Esophagus muscularis mucosa (tissue), 4 donors: ENCODE data around the gene KRTAP10-11. TPM values are rescaled to one million over a fixed set of nuclear protein-coding genes. Genes with fewer than 3 reads are reported as not detected.

Experiments
- DNase-seq: peaks from one replicate; pipeline ENCODE4 v3.0.0-alpha.2; 2017; ENCODE audit errors: extremely low spot score
- H3K27ac ChIP-seq, 4 donors: fragments of 200-600 bp; sonication (generic); replicated peaks in 1 of 4; 1 replicate in 3 of 4; 2 replicates in 1 of 4; pipeline ENCODE4 v1.5.1; 2016 to 2019; ENCODE audit warnings: mild to moderate bottlenecking in 1 of 4
- H3K27me3 ChIP-seq, 4 donors: fragments of 200-600 bp; sonication (generic); one replicate each; pipeline versions ENCODE4 v1.5.1 to v1.6.0; 2016 to 2019
- H3K36me3 ChIP-seq, 4 donors: fragments of 200-600 bp; sonication (generic); one replicate each; pipeline ENCODE4 v1.5.1; 2016 to 2019
- H3K4me1 ChIP-seq, 4 donors: fragments of 200-600 bp; sonication (generic); one replicate each; pipeline ENCODE4 v1.5.1; 2016 to 2019
- H3K4me3 ChIP-seq, 4 donors: fragments of 200-600 bp; sonication (generic); 1 replicate in 2 of 4; 2 replicates in 2 of 4; pipeline ENCODE4 v1.5.1; 2016 to 2019; ENCODE audit warnings: mild to moderate bottlenecking in 4 of 4, moderate library complexity in 1 of 4
- H3K9me3 ChIP-seq, 4 donors: fragments of 200-600 bp; sonication (generic); 1 replicate in 3 of 4; 2 replicates in 1 of 4; pipeline ENCODE4 v1.5.1; 2016 to 2019
- EP300 ChIP-seq: sonication (generic); formaldehyde crosslinking; IDR thresholded peaks from one replicate; pipeline ENCODE4 v1.6.1; 2017; ENCODE audit warnings: antibody characterized with exemption
- POLR2A ChIP-seq: fragments of 450-650 bp; IDR thresholded peaks from one replicate; pipeline ENCODE4 v1.6.1; 2017; ENCODE audit warnings: antibody characterized with exemption, moderate library complexity, mild to moderate bottlenecking, low read depth
- POLR2AphosphoS5 ChIP-seq, 2 donors: sonication (generic); formaldehyde crosslinking; IDR thresholded peaks; one replicate each; pipeline ENCODE4 v1.6.1; 2017; ENCODE audit warnings: antibody characterized with exemption in 2 of 2
- WGBS: methylation state at CpG from one replicate; pipeline ENCODE4 v1.1.5; 2018; 5-methylcytosine and 5-hydroxymethylcytosine counted together
- intact Hi-C: fragments of 100-400 bp; cut with DNase I; formaldehyde crosslinking; loops from one replicate; pipeline ENCODE4 v1.15.1; 2023
- total RNA-seq, 4 donors: library from RNA; depleted of rRNA; stranded (reverse); fragments of >200 nt; gene quantifications; one replicate each; pipeline versions ENCODE4 v1.1.0 to v1.2.1, GENCODE V29; 2016
- TF ChIP-seq, protein P1 (sequence below), 3 experiments: fragments of 200-600 bp in 2 of 3; fragments of 450-650 bp in 1 of 3; sonication (generic) in 2 of 3; IDR thresholded peaks; one replicate each; pipeline ENCODE4 v1.5.1; 2017 to 2019; ENCODE audit warnings: antibody characterized with exemption in 3 of 3, mild to moderate bottlenecking in 2 of 3, moderate library complexity in 1 of 3

Gene KRTAP10-11
- total RNA-seq, 4 donors from 2014 or later: not detected

DNA sequence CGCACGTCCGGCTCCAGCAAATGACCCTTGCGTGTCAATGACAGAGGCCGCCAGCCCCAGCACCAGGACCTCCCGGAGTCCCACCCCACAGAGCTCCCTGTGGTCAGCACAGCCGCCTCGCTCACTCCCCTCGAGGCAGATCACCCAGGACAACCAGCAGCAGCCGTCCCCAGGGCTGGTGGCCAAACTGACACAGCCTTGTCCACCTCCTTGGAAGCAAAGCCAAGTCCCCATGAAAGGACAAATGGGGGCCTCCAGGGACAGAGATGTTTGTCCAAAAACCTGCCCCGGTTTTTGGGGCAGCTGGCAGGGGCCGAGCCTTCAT is 6.9 kb upstream of the KRTAP10-11 start:
- intact Hi-C loops: no loop called here
- TF ChIP-seq, protein P1, sequence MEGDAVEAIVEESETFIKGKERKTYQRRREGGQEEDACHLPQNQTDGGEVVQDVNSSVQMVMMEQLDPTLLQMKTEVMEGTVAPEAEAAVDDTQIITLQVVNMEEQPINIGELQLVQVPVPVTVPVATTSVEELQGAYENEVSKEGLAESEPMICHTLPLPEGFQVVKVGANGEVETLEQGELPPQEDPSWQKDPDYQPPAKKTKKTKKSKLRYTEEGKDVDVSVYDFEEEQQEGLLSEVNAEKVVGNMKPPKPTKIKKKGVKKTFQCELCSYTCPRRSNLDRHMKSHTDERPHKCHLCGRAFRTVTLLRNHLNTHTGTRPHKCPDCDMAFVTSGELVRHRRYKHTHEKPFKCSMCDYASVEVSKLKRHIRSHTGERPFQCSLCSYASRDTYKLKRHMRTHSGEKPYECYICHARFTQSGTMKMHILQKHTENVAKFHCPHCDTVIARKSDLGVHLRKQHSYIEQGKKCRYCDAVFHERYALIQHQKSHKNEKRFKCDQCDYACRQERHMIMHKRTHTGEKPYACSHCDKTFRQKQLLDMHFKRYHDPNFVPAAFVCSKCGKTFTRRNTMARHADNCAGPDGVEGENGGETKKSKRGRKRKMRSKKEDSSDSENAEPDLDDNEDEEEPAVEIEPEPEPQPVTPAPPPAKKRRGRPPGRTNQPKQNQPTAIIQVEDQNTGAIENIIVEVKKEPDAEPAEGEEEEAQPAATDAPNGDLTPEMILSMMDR (IDR thresholded peaks at IDR 0.05): no peak
- no peak for TF ChIP-seq POLR2A
- no peak for TF ChIP-seq POLR2AphosphoS5 (IDR thresholded peaks at IDR 0.05)
- TF ChIP-seq EP300: no peak
- no peaks in the 10 kb centered on the region for H3K4me1 ChIP-seq
- peaks cover 0 to 62% (median 2%) of the 10 kb centered on the region in 4 donors for H3K27me3 ChIP-seq
- no peaks in the 10 kb centered on the region for H3K36me3 ChIP-seq
- no peak for DNase-seq
- no peak overlapping the region for H3K4me3 ChIP-seq
- H3K27ac ChIP-seq: no peak overlapping the region
- WGBS: 71% methylated on average over 6 of the region's 12 CpGs
- peaks cover 0 to 18% (median 4%) of the 10 kb centered on the region in 4 donors for H3K9me3 ChIP-seq

DNA sequence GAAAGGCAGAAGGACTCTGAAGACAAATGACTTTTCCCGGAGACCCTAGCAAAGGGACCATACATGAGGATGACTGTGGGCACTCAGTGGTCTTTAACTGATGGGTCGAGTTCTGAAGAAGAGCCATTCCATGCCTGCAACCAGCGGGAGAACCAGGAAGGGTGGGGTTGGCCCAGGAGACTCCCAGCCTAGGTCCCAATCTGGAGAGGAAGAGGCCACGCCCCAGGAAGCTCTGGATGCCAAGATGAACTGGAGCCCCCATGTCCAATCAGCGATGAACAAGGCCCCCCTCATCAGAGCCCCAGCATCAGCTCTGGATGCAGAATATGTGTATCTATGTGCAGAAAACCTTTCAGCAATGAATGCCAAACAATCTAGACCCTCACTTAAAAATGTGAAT is 5.5 kb upstream of the KRTAP10-11 start:
- 78% methylated on average over 5 of the region's 5 CpGs for WGBS
- peaks cover 0 to 56% (median 2%) of the 10 kb centered on the region in 4 donors for H3K27me3 ChIP-seq
- TF ChIP-seq POLR2A: no peak
- TF ChIP-seq, protein P1 (IDR thresholded peaks at IDR 0.05): no peak
- no peak for TF ChIP-seq EP300
- no peak for TF ChIP-seq POLR2AphosphoS5 (IDR thresholded peaks at IDR 0.05)
- H3K4me1 ChIP-seq: no peaks in the 10 kb centered on the region
- intact Hi-C loops: no loop called here
- H3K27ac ChIP-seq: no peak overlapping the region
- H3K4me3 ChIP-seq: no peak overlapping the region
- H3K36me3 ChIP-seq: no peaks in the 10 kb centered on the region
- peaks cover 0 to 30% (median 9%) of the 10 kb centered on the region in 4 donors for H3K9me3 ChIP-seq
- no peak for DNase-seq

DNA sequence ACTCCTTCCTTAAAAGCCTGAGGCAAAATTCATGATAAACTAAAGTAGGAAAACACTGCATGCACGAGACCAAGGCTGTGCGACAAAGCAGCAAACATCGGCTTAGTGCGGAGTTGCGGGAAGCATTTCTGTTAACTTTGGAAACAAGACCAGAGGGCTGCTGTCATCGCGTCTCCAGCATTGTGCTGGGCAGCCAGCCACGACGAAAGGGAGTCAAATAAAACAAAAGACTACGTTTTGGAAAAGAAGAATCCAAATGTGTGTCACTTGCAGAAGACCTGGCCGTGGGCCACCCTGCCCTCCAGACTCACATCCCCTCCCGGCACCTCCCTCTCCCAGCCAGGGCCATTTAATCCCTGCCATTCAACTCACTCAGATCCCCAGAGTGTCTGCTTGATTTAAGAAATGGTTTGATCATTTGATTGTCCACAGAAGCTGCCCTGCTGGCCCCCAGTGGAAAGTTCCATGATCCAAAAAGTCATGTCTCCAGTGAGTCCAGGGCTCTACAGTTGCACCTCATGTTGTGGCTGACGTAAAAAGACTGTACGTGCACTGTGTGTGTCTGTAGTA is 2.4 kb upstream of the KRTAP10-11 start:
- intact Hi-C loops: no loop called here
- no peak for TF ChIP-seq POLR2A
- TF ChIP-seq EP300: no peak
- TF ChIP-seq, protein P1 (IDR thresholded peaks at IDR 0.05): no peak
- TF ChIP-seq POLR2AphosphoS5 (IDR thresholded peaks at IDR 0.05): no peak
- H3K36me3 ChIP-seq: no peaks in the 10 kb centered on the region
- peaks cover 0 to 57% (median 2%) of the 10 kb centered on the region in 4 donors for H3K27me3 ChIP-seq
- no peaks in the 10 kb centered on the region for H3K4me1 ChIP-seq
- DNase-seq: peak; percentile 77
- no peak overlapping the region for H3K4me3 ChIP-seq
- WGBS: 54% methylated on average over 14 of the region's 14 CpGs
- H3K27ac ChIP-seq: no peak overlapping the region
- peaks cover 0 to 30% (median 9%) of the 10 kb centered on the region in 4 donors for H3K9me3 ChIP-seq

DNA sequence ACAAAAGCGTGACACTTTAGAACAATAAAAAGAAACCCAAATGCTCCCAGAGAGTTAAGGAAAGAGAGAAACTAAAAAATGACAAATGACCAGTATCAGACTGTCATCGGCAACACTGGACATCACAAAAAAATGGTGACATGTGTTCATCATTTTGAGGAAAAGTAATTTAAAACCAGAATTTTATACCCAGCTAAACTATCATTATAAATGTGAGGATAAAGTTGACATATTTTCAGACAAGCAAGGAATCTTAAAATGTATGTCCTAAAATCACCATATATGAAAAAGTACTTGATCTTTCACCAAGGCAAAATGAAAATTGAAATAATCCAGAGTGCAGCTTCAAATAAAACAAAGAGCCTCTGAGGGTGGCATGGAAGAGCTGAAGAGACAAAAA is 1.3 kb upstream of the KRTAP10-11 start:
- Histone ChIP-seq H3K9me3 (peaks cover 0 to 30% (median 9%) of the 10 kb centered on the region in 4 donors), H3K36me3 (no peaks in the 10 kb centered on the region), H3K27ac (no peak overlapping the region), H3K27me3 (peaks cover 0 to 57% (median 0%) of the 10 kb centered on the region in 4 donors), H3K4me1 (no peaks in the 10 kb centered on the region), H3K4me3 (no peak overlapping the region)
- TF ChIP-seq, protein P1 (IDR thresholded peaks at IDR 0.05): no peak
- TF ChIP-seq EP300 (no peak), POLR2A (no peak), POLR2AphosphoS5 (IDR thresholded peaks at IDR 0.05) (no peak)
- WGBS: 47% methylated on average over 2 of the region's 2 CpGs
- intact Hi-C loops: no loop called here
- DNase-seq: no peak

DNA sequence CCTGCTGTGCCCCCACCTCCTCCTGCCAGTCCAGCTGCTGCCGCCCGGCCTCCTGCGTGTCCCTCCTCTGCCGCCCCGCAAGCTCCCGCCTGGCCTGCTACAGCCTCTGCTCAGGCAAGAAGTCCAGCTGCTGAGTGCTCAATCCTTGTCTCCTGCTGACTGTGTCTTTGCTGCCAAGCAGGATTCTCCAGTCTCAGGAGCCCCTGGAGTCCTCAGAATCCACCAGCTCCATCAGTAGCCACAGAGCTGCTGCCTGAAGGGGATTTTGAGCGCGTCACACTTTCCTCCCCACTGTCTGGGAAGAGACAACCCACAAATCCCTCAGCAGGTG is 973 bp downstream of the KRTAP10-11 start:
- DNase-seq: peak; percentile 68
- H3K4me1 ChIP-seq: no peaks in the 10 kb centered on the region
- intact Hi-C loops: no loop called here
- H3K36me3 ChIP-seq: no peaks in the 10 kb centered on the region
- peaks cover 0 to 21% (median 9%) of the 10 kb centered on the region in 4 donors for H3K9me3 ChIP-seq
- H3K27ac ChIP-seq: no peak overlapping the region
- 48% methylated on average over 5 of the region's 8 CpGs for WGBS
- H3K4me3 ChIP-seq: no peak overlapping the region
- TF ChIP-seq EP300: no peak
- no peak for TF ChIP-seq POLR2A
- TF ChIP-seq POLR2AphosphoS5 (IDR thresholded peaks at IDR 0.05): no peak
- TF ChIP-seq, protein P1 (IDR thresholded peaks at IDR 0.05): no peak
- peaks cover 0 to 55% (median 0%) of the 10 kb centered on the region in 4 donors for H3K27me3 ChIP-seq
